Adrenal gland (tissue), 12 donors: Measurements from ENCODE around the gene OSCP1. TPM values are rescaled to one million over a fixed set of nuclear protein-coding genes. Genes with fewer than 3 reads are reported as not detected.

ENCODE experiments used
- DNase-seq, 7 donors: peaks; one replicate each; pipeline ENCODE4 v3.0.0-alpha.2; 2019 to 2020
- H3K27ac ChIP-seq, 5 donors: fragments of 200-600 bp; sonication (generic) in 4 of 5; 1 replicate in 3 of 5; 2 replicates in 2 of 5; pipeline versions ENCODE4 v1.5.1 to v1.8.0; 2016 to 2020; ENCODE audit warnings: mild to moderate bottlenecking in 1 of 5
- H3K27me3 ChIP-seq: fragments of 200-600 bp; 2 replicates; pipeline ENCODE4 v1.8.0; 2021
- H3K36me3 ChIP-seq, 2 donors: fragments of 200-600 bp; replicated peaks in 1 of 2; 1 replicate in 1 of 2; 2 replicates in 1 of 2; pipeline versions ENCODE4 v1.5.1 to v1.8.0; 2018 to 2022
- H3K4me1 ChIP-seq, 2 donors: fragments of 200-600 bp; replicated peaks in 1 of 2; 1 replicate in 1 of 2; 2 replicates in 1 of 2; pipeline versions ENCODE4 v1.5.1 to v1.8.0; 2018 to 2021
- H3K4me3 ChIP-seq, 4 donors: fragments of 200-600 bp; sonication (generic) in 3 of 4; one replicate each; pipeline ENCODE4 v1.5.1; 2016 to 2018
- H3K9me3 ChIP-seq, 3 donors: fragments of 200-600 bp; sonication (generic) in 1 of 3; replicated peaks in 1 of 3; 1 replicate in 2 of 3; 2 replicates in 1 of 3; pipeline versions ENCODE4 v1.5.1 to v1.8.0; 2016 to 2021
- CTCF ChIP-seq, 6 experiments: fragments of 450-650 bp in 4 of 6; fragments of 200-600 bp in 2 of 6; sonication (generic) in 1 of 6; IDR thresholded peaks; 1 replicate in 5 of 6; 2 replicates in 1 of 6; pipeline versions ENCODE4 v1.5.1 to v1.8.0; 2016 to 2021; ENCODE audit warnings: antibody characterized with exemption in 6 of 6, mild to moderate bottlenecking in 2 of 6, moderate library complexity in 1 of 6
- POLR2A ChIP-seq, 2 donors: fragments of 450-650 bp; IDR thresholded peaks; one replicate each; pipeline ENCODE4 v1.6.1; 2017; ENCODE audit warnings: antibody characterized with exemption in 2 of 2, mild to moderate bottlenecking in 2 of 2, moderate library complexity in 1 of 2
- WGBS, 4 donors: extraction: QIAGEN DNeasy Blood & Tissue Kit in 2 of 4; methylation state at CpG; one replicate each; pipeline versions ENCODE4 v1.1.5 to v1.1.7; 2013 to 2017; 5-methylcytosine and 5-hydroxymethylcytosine counted together
- intact Hi-C, 2 donors: fragments of 100-400 bp; cut with DNase I; formaldehyde crosslinking; loops; one replicate each; pipeline versions ENCODE4 v1.14.1 to v1.15.0; 2022 to 2023
- polyA plus RNA-seq, 3 donors: library from polyadenylated mRNA; stranded (reverse); fragments of 200-250 nt in 2 of 3; fragments of 350-450 nt in 1 of 3; fragmentation: Illumina TruSeq in 1 of 3; extraction: RNeasy Lipid Tissue Mini Kit (QIAGEN cat#74804) in 1 of 3; gene quantifications; one replicate each; pipeline ENCODE4 v1.2.3, GENCODE V29; 2013 to 2014
- total RNA-seq, 9 donors: library from RNA; depleted of rRNA in 4 of 9; stranded (reverse); fragments of >200 nt in 4 of 9; fragments of 120-200 nt in 1 of 9; fragmentation: NEBNext Ultra II Directional in 1 of 9; extraction: Animal tissue kit (Norgen Biotek cat#: 25700) in 1 of 9; gene quantifications; one replicate each; pipeline versions ENCODE4 v1.1.0 to v1.2.4, GENCODE V29; 2013 to 2023
- donor health status: healthy with polysubstance abuse.
- donor health status: Bipolar disorder and iron deficiency.
- donor health status: DM: yes; HTN: yes; CAD: no.
- donor health status: DM: no; HTN: no; CAD: no.
- donor health status: DM: no; HTN: no; CAD: no.
- donor health status: DM: yes; HTN: yes; CAD: no.

OSCP1 gene
- total and polyA plus RNA-seq, 12 donors: 5.5 to 29.9 (median 11.6) TPM

GRCh38 chr1:36383240-36383639 is 67.0 kb downstream of the OSCP1 start:
- DNase-seq: peak in 1 of 7 donors; percentile 40
- H3K36me3 ChIP-seq: no peaks in the 10 kb centered on the region
- peaks cover 40 to 59% of the 10 kb centered on the region in 2 donors for H3K4me1 ChIP-seq
- intact Hi-C loops: no loop called here
- no peak for TF ChIP-seq POLR2A (IDR thresholded peaks at IDR 0.05)
- TF ChIP-seq CTCF (IDR thresholded peaks at IDR 0.05): no peak
- 70 to 100% (median 84%) methylated on average over 2 to 4 of the region's 4 CpGs for WGBS, 4 donors
- H3K27me3 ChIP-seq: no peaks in the 10 kb centered on the region
- no peak overlapping the region for H3K27ac ChIP-seq
- H3K9me3 ChIP-seq: no peaks in the 10 kb centered on the region
- no peak overlapping the region for H3K4me3 ChIP-seq

DNA sequence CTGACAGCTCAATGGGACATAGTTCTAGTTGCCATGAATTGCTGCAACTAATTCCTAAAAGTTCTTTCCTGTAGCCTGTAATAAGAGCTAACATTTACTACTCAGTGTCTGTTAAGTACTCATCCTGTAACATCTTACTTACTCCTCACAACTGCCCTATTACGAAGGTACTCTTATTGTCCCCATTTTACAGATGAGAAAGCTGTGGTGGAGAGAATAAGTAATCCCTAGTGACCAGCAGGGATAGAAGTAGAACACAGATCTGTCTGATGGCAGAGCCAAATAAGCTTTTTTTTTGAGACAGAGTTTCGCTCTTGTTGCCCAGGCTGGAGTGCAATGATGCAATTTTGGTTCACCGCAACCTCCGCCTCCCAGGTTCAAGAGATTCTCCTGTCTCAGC is 67.6 kb downstream of the OSCP1 start:
- Histone ChIP-seq H3K4me1 (peaks cover 40 to 54% of the 10 kb centered on the region in 2 donors), H3K36me3 (no peaks in the 10 kb centered on the region), H3K27ac (no peak overlapping the region), H3K4me3 (no peak overlapping the region), H3K27me3 (no peaks in the 10 kb centered on the region), H3K9me3 (no peaks in the 10 kb centered on the region)
- 96 to 99% (median 97%) methylated on average over 4 of the region's 4 CpGs for WGBS, 4 donors
- intact Hi-C loops: no loop called here
- DNase-seq: no peak
- TF ChIP-seq CTCF (IDR thresholded peaks at IDR 0.05) (no peak), POLR2A (IDR thresholded peaks at IDR 0.05) (no peak)

- H3K27me3 ChIP-seq: no peaks in the 10 kb centered on the region
- no peak overlapping the region for H3K4me3 ChIP-seq
- no peaks in the 10 kb centered on the region for H3K36me3 ChIP-seq
- intact Hi-C loops: no loop called here
- TF ChIP-seq CTCF (IDR thresholded peaks at IDR 0.05): no peak
- no peak for TF ChIP-seq POLR2A (IDR thresholded peaks at IDR 0.05)
- H3K9me3 ChIP-seq: no peaks in the 10 kb centered on the region
- DNase-seq: no peak
- H3K4me1 ChIP-seq: peaks cover 35 to 50% of the 10 kb centered on the region in 2 donors
- WGBS, 4 donors: 93 to 98% (median 96%) methylated on average over 9 of the region's 9 CpGs
- no peak overlapping the region for H3K27ac ChIP-seq
These were observed 68.0 kb downstream of the OSCP1 start for GRCh38 chr1:36382231-36382630.

GRCh38 chr1:36381405-36381804 is 68.8 kb downstream of the OSCP1 start:
- WGBS, 4 donors: 93 to 98% (median 95%) methylated on average over 5 of the region's 5 CpGs
- H3K36me3 ChIP-seq: no peaks in the 10 kb centered on the region
- intact Hi-C loops: no loop called here
- no peak overlapping the region for H3K4me3 ChIP-seq
- H3K27me3 ChIP-seq: no peaks in the 10 kb centered on the region
- no peak for TF ChIP-seq CTCF (IDR thresholded peaks at IDR 0.05)
- no peak for TF ChIP-seq POLR2A (IDR thresholded peaks at IDR 0.05)
- H3K27ac ChIP-seq: peak overlapping the region in 1 of 5 donors; percentile 75
- DNase-seq: no peak
- no peaks in the 10 kb centered on the region for H3K9me3 ChIP-seq
- H3K4me1 ChIP-seq: peaks cover 28 to 47% of the 10 kb centered on the region in 2 donors
